SJCRH30 (cell line): Measurements from ENCODE around the gene SLC24A5. TPM values are rescaled to one million over a fixed set of nuclear protein-coding genes. Genes with fewer than 3 reads are reported as not detected.

Experiments
- DNase-seq, 2 experiments: peaks; one replicate each; pipeline ENCODE4 v3.0.0-alpha.2; 2015 to 2020
- H3K27ac ChIP-seq: fragments of 250-450 bp; sonication (Bioruptor Pico); 2 replicates; pipeline ENCODE4 v1.5.1; 2020; ENCODE audit warnings: mild to moderate bottlenecking, moderate library complexity
- H3K27me3 ChIP-seq: fragments of 250-450 bp; sonication (Bioruptor Pico); 2 replicates; pipeline ENCODE4 v1.5.1; 2020; ENCODE audit warnings: mild to moderate bottlenecking, moderate library complexity
- H3K36me3 ChIP-seq: fragments of 250-450 bp; sonication (Bioruptor Pico); 2 replicates; pipeline ENCODE4 v1.5.1; 2020; ENCODE audit warnings: mild to moderate bottlenecking, moderate library complexity
- H3K4me1 ChIP-seq: fragments of 250-450 bp; sonication (Bioruptor Pico); 2 replicates; pipeline ENCODE4 v1.5.1; 2020; ENCODE audit warnings: mild to moderate bottlenecking, moderate library complexity
- H3K4me3 ChIP-seq: fragments of 250-450 bp; sonication (Bioruptor Pico); 2 replicates; pipeline ENCODE4 v1.5.1; 2020; ENCODE audit warnings: mild to moderate bottlenecking, moderate library complexity
- H3K9me3 ChIP-seq: fragments of 250-450 bp; sonication (Bioruptor Pico); replicated peaks from 2 replicates; pipeline ENCODE4 v1.5.1; 2020; ENCODE audit warnings: mild to moderate bottlenecking, moderate library complexity
- total RNA-seq: library from RNA; depleted of rRNA; stranded (reverse); fragments of >200 nt; shearing (Covaris generic); gene quantifications from 2 replicates; pipeline ENCODE4 v1.2.3, GENCODE V29; 2014; rRNA removed

SLC24A5 gene
- total RNA-seq = not detected in 2 replicates

- no peaks in the 10 kb centered on the region for H3K9me3 ChIP-seq
- no peak within 1 kb of the TSS for H3K27ac ChIP-seq
- no peaks in the 10 kb centered on the region for H3K36me3 ChIP-seq
- no peak for DNase-seq
- no peaks in the 10 kb centered on the region for H3K27me3 ChIP-seq
- no peaks in the 10 kb centered on the region for H3K4me1 ChIP-seq
- no peak within 1 kb of the TSS for H3K4me3 ChIP-seq
These were observed at the start of gene SLC24A5 for GRCh38 chr15:48120745-48121144. Gene SLC24A5 (plus strand): TSS chr15:48120990. CDS start chr15:48121045, 55 bp downstream.

- Histone ChIP-seq H3K4me3 (no peak overlapping the region), H3K9me3 (no peaks in the 10 kb centered on the region), H3K27me3 (no peaks in the 10 kb centered on the region), H3K36me3 (no peaks in the 10 kb centered on the region), H3K4me1 (no peaks in the 10 kb centered on the region), H3K27ac (no peak overlapping the region)
- no peak for DNase-seq
These were observed 47.8 kb upstream of the SLC24A5 start for GRCh38 chr15:48072941-48073340.

- Histone ChIP-seq H3K27ac (no peak overlapping the region), H3K4me3 (no peak overlapping the region)
- DNase-seq = no peak
These were observed 46.9 kb upstream of the SLC24A5 start for GRCh38 chr15:48073881-48074280.

DNA sequence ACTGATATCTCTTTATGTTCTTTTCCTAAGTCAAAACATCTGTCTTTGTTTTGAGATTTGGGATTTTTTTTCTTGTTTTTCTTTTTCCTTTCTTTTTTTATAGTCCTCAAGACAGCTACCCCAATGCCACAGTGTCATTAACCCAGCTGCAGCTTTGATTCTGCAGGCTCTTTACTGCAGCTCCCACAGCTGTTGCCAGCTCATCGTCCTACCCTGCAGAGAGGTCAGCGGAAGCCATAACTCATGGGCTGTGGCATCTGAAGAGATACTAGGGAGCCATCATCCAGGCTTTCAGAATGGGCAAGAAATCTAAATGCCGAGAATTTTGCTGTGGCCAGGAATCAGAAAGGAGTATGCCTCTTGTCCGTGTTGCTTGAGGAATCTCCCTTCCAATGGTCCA is 44.3 kb upstream of the SLC24A5 start:
- Histone ChIP-seq H3K4me1 (no peaks in the 10 kb centered on the region), H3K27ac (no peak overlapping the region), H3K4me3 (no peak overlapping the region), H3K27me3 (no peaks in the 10 kb centered on the region), H3K9me3 (no peaks in the 10 kb centered on the region), H3K36me3 (no peaks in the 10 kb centered on the region)
- peak in 1 of 2 experiments; percentile 12 for DNase-seq

More at GRCh38 chr15:48073881-48074280, 46.9 kb upstream of the SLC24A5 start:
- Histone ChIP-seq H3K4me1 (no peaks in the 10 kb centered on the region), H3K36me3 (no peaks in the 10 kb centered on the region), H3K9me3 (no peaks in the 10 kb centered on the region), H3K27me3 (no peaks in the 10 kb centered on the region)

DNA sequence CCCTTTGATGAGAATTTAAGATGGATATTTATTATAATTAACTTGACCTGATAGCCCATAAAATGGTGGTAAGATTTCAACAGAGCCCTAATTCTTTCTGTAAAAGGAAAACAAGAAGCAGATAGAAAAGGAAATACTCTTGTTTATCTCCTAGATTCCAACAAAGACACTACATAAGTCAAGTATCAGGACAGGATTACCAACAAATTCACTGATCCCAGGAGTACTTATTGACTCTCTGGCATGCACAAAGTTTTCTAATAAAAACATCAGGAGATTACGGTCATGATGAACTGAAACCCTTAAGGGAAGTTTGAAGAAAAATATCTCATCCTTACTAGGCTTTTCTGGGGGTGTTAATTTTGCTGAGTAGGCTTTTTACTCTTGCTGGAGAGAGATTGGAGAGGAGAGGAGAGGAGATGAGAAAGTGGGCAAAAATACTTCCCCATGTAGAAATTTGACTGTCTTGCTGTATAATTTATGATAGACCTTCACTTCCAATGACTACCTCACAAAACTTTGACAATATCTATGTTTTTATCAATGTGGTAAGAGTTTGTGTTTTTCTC is 43.1 kb upstream of the SLC24A5 start:
- H3K36me3 ChIP-seq = no peaks in the 10 kb centered on the region
- no peak overlapping the region for H3K27ac ChIP-seq
- no peaks in the 10 kb centered on the region for H3K9me3 ChIP-seq
- no peak for DNase-seq
- H3K4me3 ChIP-seq = no peak overlapping the region
- no peaks in the 10 kb centered on the region for H3K4me1 ChIP-seq
- H3K27me3 ChIP-seq = no peaks in the 10 kb centered on the region

- peak in 1 of 2 experiments; percentile 24 for DNase-seq
- no peak overlapping the region for H3K4me3 ChIP-seq
- H3K4me1 ChIP-seq = no peaks in the 10 kb centered on the region
- H3K27ac ChIP-seq = no peak overlapping the region
- H3K9me3 ChIP-seq = no peaks in the 10 kb centered on the region
- no peaks in the 10 kb centered on the region for H3K36me3 ChIP-seq
- no peaks in the 10 kb centered on the region for H3K27me3 ChIP-seq
These were observed 35.8 kb upstream of the SLC24A5 start for GRCh38 chr15:48084759-48085590.

- no peaks in the 10 kb centered on the region for H3K36me3 ChIP-seq
- H3K4me3 ChIP-seq = no peak overlapping the region
- H3K9me3 ChIP-seq = no peaks in the 10 kb centered on the region
- no peaks in the 10 kb centered on the region for H3K27me3 ChIP-seq
- H3K4me1 ChIP-seq = no peaks in the 10 kb centered on the region
- no peak for DNase-seq
- no peak overlapping the region for H3K27ac ChIP-seq
These were observed 35.2 kb upstream of the SLC24A5 start for GRCh38 chr15:48085591-48085930.

DNA sequence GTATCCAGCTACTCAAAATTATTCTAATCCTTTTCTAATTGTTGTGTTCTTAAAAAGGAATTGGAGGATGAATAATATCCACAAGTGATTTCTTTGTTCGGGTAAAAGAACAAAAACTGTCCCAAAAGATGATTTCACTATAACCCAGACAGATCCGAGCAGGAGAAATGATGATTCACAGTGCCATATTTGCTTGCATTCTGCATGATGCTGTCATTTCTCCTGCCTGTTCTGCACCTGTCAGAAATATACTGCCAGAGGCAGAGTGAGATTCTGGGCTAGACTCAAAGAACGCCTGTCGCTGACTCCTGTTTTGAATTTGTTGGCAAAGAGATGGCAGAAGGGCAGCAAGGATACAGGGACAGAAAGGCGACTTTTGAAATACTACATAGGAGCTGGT is 34.7 kb upstream of the SLC24A5 start:
- H3K4me3 ChIP-seq = no peak overlapping the region
- H3K27me3 ChIP-seq = no peaks in the 10 kb centered on the region
- peak in 1 of 2 experiments; percentile 1 for DNase-seq
- no peaks in the 10 kb centered on the region for H3K4me1 ChIP-seq
- no peaks in the 10 kb centered on the region for H3K9me3 ChIP-seq
- H3K27ac ChIP-seq = no peak overlapping the region
- H3K36me3 ChIP-seq = no peaks in the 10 kb centered on the region

- H3K9me3 ChIP-seq = no peaks in the 10 kb centered on the region
- H3K27ac ChIP-seq = no peak overlapping the region
- no peaks in the 10 kb centered on the region for H3K4me1 ChIP-seq
- H3K4me3 ChIP-seq = no peak overlapping the region
- no peaks in the 10 kb centered on the region for H3K27me3 ChIP-seq
- H3K36me3 ChIP-seq = no peaks in the 10 kb centered on the region
- no peak for DNase-seq
These were observed 34.2 kb upstream of the SLC24A5 start for GRCh38 chr15:48086576-48086975.

DNA sequence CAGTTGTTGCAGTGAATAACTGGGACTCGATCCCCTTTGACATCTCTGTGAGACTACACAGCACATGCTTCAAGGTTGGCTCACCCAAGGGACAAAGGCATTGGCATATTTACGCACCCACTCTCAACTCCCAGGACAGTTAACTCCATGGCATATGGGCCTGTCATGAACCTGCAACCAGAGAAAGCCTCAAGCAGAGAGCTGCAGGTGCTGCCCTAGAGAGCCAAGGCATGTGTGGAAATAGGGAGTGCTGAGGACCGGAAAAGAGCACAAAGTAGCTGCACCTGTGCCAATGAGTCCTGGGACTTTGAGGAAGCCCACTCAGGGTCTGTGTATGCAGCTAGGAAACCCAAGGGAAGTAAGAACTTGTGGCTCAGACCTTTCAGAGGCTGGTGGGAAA is 32.9 kb upstream of the SLC24A5 start:
- H3K27me3 ChIP-seq = no peaks in the 10 kb centered on the region
- DNase-seq = no peak
- no peak overlapping the region for H3K4me3 ChIP-seq
- H3K4me1 ChIP-seq = no peaks in the 10 kb centered on the region
- no peak overlapping the region for H3K27ac ChIP-seq
- H3K36me3 ChIP-seq = no peaks in the 10 kb centered on the region
- no peaks in the 10 kb centered on the region for H3K9me3 ChIP-seq

DNA sequence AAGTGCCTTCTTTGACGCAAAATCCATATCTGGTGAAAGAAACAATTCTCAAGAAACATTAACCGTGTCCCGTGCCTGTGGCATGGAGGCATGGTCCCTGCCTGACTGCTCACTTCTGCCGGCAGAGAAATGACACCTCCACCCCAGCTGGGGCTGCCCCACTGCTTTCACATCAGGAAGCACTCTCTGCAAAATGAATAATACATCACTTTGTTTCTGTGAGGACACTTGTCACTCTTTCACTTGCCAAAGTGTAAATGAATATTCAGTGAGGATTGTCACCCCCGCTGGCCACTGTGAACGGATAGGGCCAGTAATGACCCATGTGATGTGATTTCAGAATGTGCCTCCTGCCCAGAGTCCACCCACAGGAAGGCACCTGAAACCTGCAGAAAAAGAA is 31.1 kb upstream of the SLC24A5 start:
- Histone ChIP-seq H3K4me3 (no peak overlapping the region), H3K9me3 (no peaks in the 10 kb centered on the region), H3K27me3 (no peaks in the 10 kb centered on the region), H3K4me1 (no peaks in the 10 kb centered on the region), H3K36me3 (no peaks in the 10 kb centered on the region), H3K27ac (no peak overlapping the region)
- DNase-seq = no peak

GRCh38 chr15:48090115-48090514 is 30.7 kb upstream of the SLC24A5 start:
- H3K27me3 ChIP-seq = no peaks in the 10 kb centered on the region
- no peak for DNase-seq
- H3K27ac ChIP-seq = no peak overlapping the region
- H3K36me3 ChIP-seq = no peaks in the 10 kb centered on the region
- H3K4me1 ChIP-seq = no peaks in the 10 kb centered on the region
- no peak overlapping the region for H3K4me3 ChIP-seq
- no peaks in the 10 kb centered on the region for H3K9me3 ChIP-seq

DNA sequence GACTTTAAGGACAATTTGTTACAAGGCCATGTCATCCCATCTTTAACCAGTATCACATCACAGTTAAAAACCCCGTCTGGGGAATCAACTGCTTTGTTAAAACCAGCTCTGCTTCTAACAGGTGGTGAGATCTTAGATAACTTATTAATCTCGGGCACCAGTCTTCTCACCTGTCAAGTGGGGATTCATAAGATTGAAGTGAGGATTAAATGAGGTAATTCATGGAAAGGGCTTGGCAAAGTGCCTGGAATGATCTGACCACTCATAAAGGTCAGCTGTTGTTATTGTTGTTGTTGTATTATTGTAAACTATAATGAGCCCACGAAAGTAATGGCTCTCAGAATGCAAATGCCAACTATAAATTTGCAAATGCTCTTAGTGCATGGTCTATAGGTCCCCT is 30.1 kb upstream of the SLC24A5 start:
- H3K27ac ChIP-seq = no peak overlapping the region
- H3K36me3 ChIP-seq = no peaks in the 10 kb centered on the region
- H3K9me3 ChIP-seq = no peaks in the 10 kb centered on the region
- H3K4me1 ChIP-seq = no peaks in the 10 kb centered on the region
- no peaks in the 10 kb centered on the region for H3K27me3 ChIP-seq
- peak; percentile 10 to 49 for DNase-seq
- no peak overlapping the region for H3K4me3 ChIP-seq

GRCh38 chr15:48091522-48091921 is 29.3 kb upstream of the SLC24A5 start:
- DNase-seq = no peak
- H3K27me3 ChIP-seq = no peaks in the 10 kb centered on the region
- no peaks in the 10 kb centered on the region for H3K4me1 ChIP-seq
- no peak overlapping the region for H3K4me3 ChIP-seq
- H3K27ac ChIP-seq = no peak overlapping the region
- H3K36me3 ChIP-seq = no peaks in the 10 kb centered on the region
- no peaks in the 10 kb centered on the region for H3K9me3 ChIP-seq

DNA sequence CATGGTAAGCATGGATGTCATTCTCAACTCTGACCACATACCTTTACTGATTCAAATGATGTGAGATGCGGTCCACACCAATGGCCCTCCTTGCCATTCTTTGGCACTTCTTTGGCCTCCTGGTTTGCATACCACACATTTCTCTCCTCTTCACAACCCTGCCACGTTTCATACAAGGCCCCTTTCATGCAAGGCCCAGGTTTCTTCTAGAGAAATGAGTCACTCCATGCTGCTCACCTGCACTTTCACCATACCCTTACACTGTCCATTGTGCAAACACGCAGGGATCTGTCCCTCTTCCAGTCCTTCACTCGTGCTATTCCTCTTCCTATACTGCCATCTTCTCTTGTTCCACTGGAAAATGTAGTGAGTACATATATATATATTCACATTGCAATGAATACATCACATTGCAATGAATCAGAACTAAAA is 24.4 kb upstream of the SLC24A5 start:
- Histone ChIP-seq H3K36me3 (no peaks in the 10 kb centered on the region), H3K27me3 (no peaks in the 10 kb centered on the region), H3K27ac (no peak overlapping the region), H3K9me3 (no peaks in the 10 kb centered on the region), H3K4me1 (no peaks in the 10 kb centered on the region), H3K4me3 (no peak overlapping the region)
- no peak for DNase-seq

- H3K9me3 ChIP-seq = no peaks in the 10 kb centered on the region
- no peaks in the 10 kb centered on the region for H3K36me3 ChIP-seq
- no peak overlapping the region for H3K4me3 ChIP-seq
- no peaks in the 10 kb centered on the region for H3K4me1 ChIP-seq
- H3K27me3 ChIP-seq = no peaks in the 10 kb centered on the region
- no peak overlapping the region for H3K27ac ChIP-seq
- no peak for DNase-seq
These were observed 24.0 kb upstream of the SLC24A5 start for GRCh38 chr15:48096813-48097212.
